ENCODE results near the gene PDE6H. TPM values are rescaled to one million over a fixed set of nuclear protein-coding genes. Genes with fewer than 3 reads are reported as not detected.

PDE6H gene
- total and polyA plus RNA-seq, 2 donors (not counting 1 experiment from before 2014, with no cell fraction given), result not detected

- TF ChIP-seq, protein P1, sequence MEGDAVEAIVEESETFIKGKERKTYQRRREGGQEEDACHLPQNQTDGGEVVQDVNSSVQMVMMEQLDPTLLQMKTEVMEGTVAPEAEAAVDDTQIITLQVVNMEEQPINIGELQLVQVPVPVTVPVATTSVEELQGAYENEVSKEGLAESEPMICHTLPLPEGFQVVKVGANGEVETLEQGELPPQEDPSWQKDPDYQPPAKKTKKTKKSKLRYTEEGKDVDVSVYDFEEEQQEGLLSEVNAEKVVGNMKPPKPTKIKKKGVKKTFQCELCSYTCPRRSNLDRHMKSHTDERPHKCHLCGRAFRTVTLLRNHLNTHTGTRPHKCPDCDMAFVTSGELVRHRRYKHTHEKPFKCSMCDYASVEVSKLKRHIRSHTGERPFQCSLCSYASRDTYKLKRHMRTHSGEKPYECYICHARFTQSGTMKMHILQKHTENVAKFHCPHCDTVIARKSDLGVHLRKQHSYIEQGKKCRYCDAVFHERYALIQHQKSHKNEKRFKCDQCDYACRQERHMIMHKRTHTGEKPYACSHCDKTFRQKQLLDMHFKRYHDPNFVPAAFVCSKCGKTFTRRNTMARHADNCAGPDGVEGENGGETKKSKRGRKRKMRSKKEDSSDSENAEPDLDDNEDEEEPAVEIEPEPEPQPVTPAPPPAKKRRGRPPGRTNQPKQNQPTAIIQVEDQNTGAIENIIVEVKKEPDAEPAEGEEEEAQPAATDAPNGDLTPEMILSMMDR (conservative IDR thresholded peaks at IDR 0.05 in 1 of 2, IDR thresholded peaks at IDR 0.05 in 1 of 2; ENCODE audit: low read depth in 1 of 2, low read length in 2 of 2), result no peak
- no peaks in the 10 kb centered on the region for H3K27me3 ChIP-seq (ENCODE audit: control insufficient read depth, insufficient read depth, low read length)
- H3K9ac ChIP-seq (ENCODE audit: insufficient read depth, low read length), result no peak overlapping the region
- no peak for DNase-seq (ENCODE audit: low read depth in 2 of 2)
- H4K20me1 ChIP-seq (ENCODE audit: control insufficient read depth, extremely low read depth, insufficient read depth, low read length), result no peaks in the 10 kb centered on the region
- no peaks in the 10 kb centered on the region for H3K36me3 ChIP-seq (ENCODE audit: control insufficient read depth, insufficient read depth, low read length)
- no peak overlapping the region for H2AFZ ChIP-seq (ENCODE audit: low read length)
- no peaks in the 10 kb centered on the region for H3K4me1 ChIP-seq (ENCODE audit: control insufficient read depth, extremely low read depth, insufficient read depth, low read length)
- H3K27ac ChIP-seq (ENCODE audit: insufficient read depth, low read length), result no peak overlapping the region
- no peak overlapping the region for H3K4me3 ChIP-seq (replicated peaks in 1 of 4; ENCODE audit: control extremely low read depth in 1 of 4, insufficient read depth in 1 of 4, low read depth in 3 of 4, low read length in 4 of 4)
- H3K4me2 ChIP-seq (ENCODE audit: extremely low read depth, insufficient read depth, low read length), result no peak overlapping the region
- H3K79me2 ChIP-seq (ENCODE audit: control insufficient read depth, insufficient read depth, low read length), result no peaks in the 10 kb centered on the region
- no peaks in the 10 kb centered on the region for H3K9me3 ChIP-seq (ENCODE audit: control insufficient read depth, insufficient read depth, low read depth, low read length)
These were observed 12.0 kb downstream of the PDE6H start for GRCh38 chr12:14984766-14985285.

DNA sequence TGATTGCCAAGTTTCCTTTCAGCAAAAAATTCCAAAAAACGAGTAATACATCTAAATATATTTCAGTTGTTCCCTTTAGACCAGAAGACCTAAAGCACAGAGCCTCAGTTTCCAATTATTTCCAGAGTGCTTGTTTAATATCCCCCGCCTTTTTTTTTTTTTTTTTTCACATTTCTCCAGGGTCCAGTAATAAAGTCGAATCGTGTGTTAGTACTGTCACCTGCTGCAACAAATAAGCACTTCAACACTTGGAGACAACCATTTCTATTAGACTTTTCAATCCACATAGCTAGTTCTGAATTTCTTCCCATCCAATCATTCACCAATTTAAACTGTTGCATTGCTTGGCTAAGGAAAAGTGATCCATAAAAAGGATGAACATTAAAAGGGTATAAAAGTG is 13.6 kb downstream of the PDE6H start:
- H3K79me2 ChIP-seq (ENCODE audit: control insufficient read depth, insufficient read depth, low read length), result no peaks in the 10 kb centered on the region
- TF ChIP-seq EZH2 (IDR thresholded peaks at IDR 0.05; ENCODE audit: low read length, missing control alignments), result no peak
- TF ChIP-seq, protein P1 (conservative IDR thresholded peaks at IDR 0.05 in 1 of 2, IDR thresholded peaks at IDR 0.05 in 1 of 2; ENCODE audit: low read depth in 1 of 2, low read length in 2 of 2), result no peak
- no peaks in the 10 kb centered on the region for H3K27me3 ChIP-seq (ENCODE audit: control insufficient read depth, insufficient read depth, low read length)

GRCh38 chr12:14988035-14988434 is 15.2 kb downstream of the PDE6H start:
- no peaks in the 10 kb centered on the region for H4K20me1 ChIP-seq (ENCODE audit: control insufficient read depth, extremely low read depth, insufficient read depth, low read length)
- H3K36me3 ChIP-seq (ENCODE audit: control insufficient read depth, insufficient read depth, low read length), result no peaks in the 10 kb centered on the region
- H2AFZ ChIP-seq (ENCODE audit: low read length), result no peak overlapping the region
- H3K27me3 ChIP-seq (ENCODE audit: control insufficient read depth, insufficient read depth, low read length), result no peaks in the 10 kb centered on the region
- H3K27ac ChIP-seq (ENCODE audit: insufficient read depth, low read length), result no peak overlapping the region
- H3K4me2 ChIP-seq (ENCODE audit: extremely low read depth, insufficient read depth, low read length), result no peak overlapping the region
- no peak overlapping the region for H3K4me3 ChIP-seq (replicated peaks in 1 of 4; ENCODE audit: control extremely low read depth in 1 of 4, insufficient read depth in 1 of 4, low read depth in 3 of 4, low read length in 4 of 4)
- no peak overlapping the region for H3K9ac ChIP-seq (ENCODE audit: insufficient read depth, low read length)
- H3K9me3 ChIP-seq (ENCODE audit: control insufficient read depth, insufficient read depth, low read depth, low read length), result no peaks in the 10 kb centered on the region
- H3K79me2 ChIP-seq (ENCODE audit: control insufficient read depth, insufficient read depth, low read length), result no peaks in the 10 kb centered on the region
- H3K4me1 ChIP-seq (ENCODE audit: control insufficient read depth, extremely low read depth, insufficient read depth, low read length), result no peaks in the 10 kb centered on the region
- TF ChIP-seq EZH2 (IDR thresholded peaks at IDR 0.05; ENCODE audit: low read length, missing control alignments), result no peak
- TF ChIP-seq, protein P1 (conservative IDR thresholded peaks at IDR 0.05 in 1 of 2, IDR thresholded peaks at IDR 0.05 in 1 of 2; ENCODE audit: low read depth in 1 of 2, low read length in 2 of 2), result no peak
- DNase-seq (ENCODE audit: low read depth in 2 of 2), result peak in 1 of 2 donors; percentile 48

More for the DNA sequence above, 13.6 kb downstream of the PDE6H start:
- Histone ChIP-seq H3K9me3 (ENCODE audit: control insufficient read depth, insufficient read depth, low read depth, low read length) (no peaks in the 10 kb centered on the region), H4K20me1 (ENCODE audit: control insufficient read depth, extremely low read depth, insufficient read depth, low read length) (no peaks in the 10 kb centered on the region), H3K9ac (ENCODE audit: insufficient read depth, low read length) (no peak overlapping the region), H3K4me3 (replicated peaks in 1 of 4; ENCODE audit: control extremely low read depth in 1 of 4, insufficient read depth in 1 of 4, low read depth in 3 of 4, low read length in 4 of 4) (no peak overlapping the region), H3K36me3 (ENCODE audit: control insufficient read depth, insufficient read depth, low read length) (no peaks in the 10 kb centered on the region), H3K27ac (ENCODE audit: insufficient read depth, low read length) (no peak overlapping the region), H3K4me2 (ENCODE audit: extremely low read depth, insufficient read depth, low read length) (no peak overlapping the region), H3K4me1 (ENCODE audit: control insufficient read depth, extremely low read depth, insufficient read depth, low read length) (no peaks in the 10 kb centered on the region), H2AFZ (ENCODE audit: low read length) (no peak overlapping the region)
- no peak for DNase-seq (ENCODE audit: low read depth in 2 of 2)
